GM06990 (cell line): ENCODE data around the gene TLDC2.

ENCODE experiments used
- DNase-seq: peaks from one replicate; pipeline ENCODE4 v3.0.0-alpha.2; 2011; ENCODE audit not compliant: insufficient read length; ENCODE audit errors: extremely low read depth
- H3K27me3 ChIP-seq: replicated peaks from 2 replicates; pipeline ENCODE4 v1.6.0; 2011; ENCODE audit warnings: low read length; ENCODE audit not compliant: control insufficient read depth, insufficient read depth
- H3K36me3 ChIP-seq: 2 replicates; pipeline ENCODE4 v1.5.1; 2011; ENCODE audit warnings: low read length; ENCODE audit not compliant: control insufficient read depth, insufficient read depth
- H3K4me3 ChIP-seq: replicated peaks from 2 replicates; pipeline ENCODE4 v1.5.1; 2011; ENCODE audit warnings: low read depth, mild to moderate bottlenecking, control low read depth, low read length
- CTCF ChIP-seq: IDR thresholded peaks from 2 replicates; pipeline ENCODE4 v1.5.1; 2011; ENCODE audit warnings: low read length, control low read depth, mild to moderate bottlenecking, inconsistent platforms; ENCODE audit not compliant: insufficient read depth, poor library complexity, severe bottlenecking

TLDC2 gene

GRCh38 chr20:36937402-36937770 lies 61.4 kb downstream of the TLDC2 start:
- DNase-seq: no peak
- H3K4me3 ChIP-seq: no peak overlapping the region
- no peak for TF ChIP-seq CTCF
- peaks cover 3% of the 10 kb centered on the region; the same call in 1 of the 2 replicates for H3K36me3 ChIP-seq
- H3K27me3 ChIP-seq: no peaks in the 10 kb centered on the region

DNA sequence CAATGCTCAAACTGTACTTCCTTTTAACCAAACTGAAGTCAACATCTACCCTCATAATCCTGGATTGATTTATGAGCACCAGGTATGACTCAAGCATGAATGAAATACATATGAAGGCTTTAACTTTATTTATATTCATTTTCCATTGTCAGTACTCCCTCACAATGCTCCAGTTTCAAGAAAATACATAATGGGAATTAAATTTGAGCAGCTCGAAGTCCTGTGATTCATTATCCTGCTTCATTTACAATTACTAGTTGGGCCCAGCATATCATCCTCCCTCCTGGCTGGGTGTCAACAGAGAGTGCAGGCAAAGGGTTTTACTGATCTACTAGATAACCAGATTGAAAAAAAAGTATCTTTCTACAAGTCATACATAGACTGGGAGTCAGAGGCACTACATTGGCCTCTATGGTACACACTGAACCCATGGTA lies 65.5 kb downstream of the TLDC2 start:
- peaks cover 2% of the 10 kb centered on the region; the same call in 1 of the 2 replicates for H3K36me3 ChIP-seq
- no peak for DNase-seq
- TF ChIP-seq CTCF: no peak
- no peak overlapping the region for H3K4me3 ChIP-seq
- H3K27me3 ChIP-seq: no peaks in the 10 kb centered on the region
